Activated naive CD8-positive, alpha-beta T cell treated with anti-CD3 and anti-CD28 coated beads, Interleukin-2, amount 50 U/mL, for 24 hours (primary cell): Measurements from ENCODE around the gene CAMTA1.

Source experiments
- ATAC-seq: fragments of 150-1000 bp; cut with Tn5 transposase; one replicate; pipeline ENCODE4 v1.10.0; 2021
- DNase-seq: peaks from one replicate; pipeline ENCODE4 v3.0.0; 2021
- H3K27ac Mint-ChIP-seq: one replicate; pipeline ENCODE4 v1.8.0; 2021; ENCODE audit warnings: mild to moderate bottlenecking, mixed read lengths
- H3K27me3 Mint-ChIP-seq: one replicate; pipeline ENCODE4 v1.8.0; 2021; ENCODE audit warnings: mixed read lengths
- H3K36me3 Mint-ChIP-seq: one replicate; pipeline ENCODE4 v1.8.0; 2021; ENCODE audit warnings: low read depth, mixed read lengths
- H3K4me1 Mint-ChIP-seq: one replicate; pipeline ENCODE4 v1.8.0; 2021; ENCODE audit warnings: mixed read lengths
- H3K4me3 Mint-ChIP-seq: one replicate; pipeline ENCODE4 v1.8.0; 2021; ENCODE audit warnings: mild to moderate bottlenecking, moderate library complexity, mixed read lengths
- H3K9me3 Mint-ChIP-seq: one replicate; pipeline ENCODE4 v1.8.0; 2021; ENCODE audit warnings: mixed read lengths

CAMTA1 gene

DNA sequence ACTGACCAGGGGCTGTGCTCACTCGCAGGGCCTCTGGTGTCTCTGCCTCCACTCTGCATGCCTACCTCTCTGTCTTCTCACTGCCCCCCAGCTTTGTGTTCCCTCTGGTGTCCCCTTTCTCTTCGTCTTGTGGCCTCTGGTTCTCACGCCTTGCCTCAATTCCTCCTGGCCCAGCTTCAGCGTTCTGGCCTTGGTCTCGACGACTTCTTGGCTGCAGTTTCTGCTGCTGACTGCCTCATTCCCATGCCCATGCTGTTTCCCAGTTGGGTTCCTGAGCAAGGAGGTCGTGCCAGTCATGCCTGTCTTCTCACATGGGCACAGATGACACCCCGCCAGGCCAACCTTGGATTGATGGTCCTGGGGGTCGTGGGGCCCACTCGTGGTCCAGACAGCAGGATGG is 562.8 kb downstream of the CAMTA1 start:
- ATAC-seq, result no peak
- H3K36me3 Mint-ChIP-seq, result no peaks in the 10 kb centered on the region
- no peak overlapping the region for H3K4me3 Mint-ChIP-seq
- no peaks in the 10 kb centered on the region for H3K9me3 Mint-ChIP-seq
- H3K4me1 Mint-ChIP-seq, result no peaks in the 10 kb centered on the region
- H3K27ac Mint-ChIP-seq, result no peak overlapping the region
- DNase-seq, result no peak
- H3K27me3 Mint-ChIP-seq, result no peaks in the 10 kb centered on the region

DNA sequence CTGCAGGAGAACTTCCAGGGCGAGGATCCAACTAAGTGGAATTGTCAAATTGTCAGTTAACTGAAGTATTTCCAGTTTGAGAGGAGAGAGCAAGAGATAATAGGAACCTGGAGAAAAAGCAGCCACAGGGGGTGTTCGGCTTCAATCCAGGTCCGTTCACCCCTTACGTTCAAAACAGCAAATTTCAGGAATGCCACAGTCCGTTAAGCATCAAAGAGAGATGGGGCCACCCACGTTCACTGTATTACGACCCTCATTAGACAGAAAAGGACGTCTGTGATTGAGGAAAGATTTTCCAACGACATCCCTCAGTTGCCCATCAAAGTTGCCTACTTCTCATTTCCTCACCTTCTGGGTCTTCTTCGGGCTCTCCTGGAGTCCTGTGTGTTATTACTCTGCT is 563.3 kb downstream of the CAMTA1 start:
- Mint-ChIP-seq H3K27me3 (no peaks in the 10 kb centered on the region), H3K9me3 (no peaks in the 10 kb centered on the region), H3K27ac (no peak overlapping the region), H3K4me3 (no peak overlapping the region), H3K36me3 (no peaks in the 10 kb centered on the region), H3K4me1 (no peaks in the 10 kb centered on the region)
- no peak for ATAC-seq
- DNase-seq, result no peak

DNA sequence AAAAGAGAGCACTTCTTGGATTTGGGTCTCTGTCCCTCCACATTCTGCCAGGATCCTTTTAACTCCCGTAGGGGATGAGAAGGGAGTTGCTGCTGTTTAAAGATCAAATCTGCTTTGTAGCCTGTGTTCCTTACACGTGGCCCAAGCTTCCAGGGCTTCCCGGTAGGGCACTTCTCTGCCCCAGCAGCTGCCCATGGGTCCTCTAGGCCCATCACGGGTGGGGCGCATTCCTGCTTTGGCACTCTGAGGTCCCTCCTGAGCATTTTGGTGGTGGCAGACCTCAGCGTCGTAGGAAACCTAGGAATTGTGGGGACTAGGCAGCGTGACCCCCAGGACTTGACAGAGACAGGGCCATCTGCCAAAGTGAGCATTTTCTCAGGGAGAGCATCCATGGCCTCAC is 565.5 kb downstream of the CAMTA1 start:
- no peaks in the 10 kb centered on the region for H3K9me3 Mint-ChIP-seq
- H3K27me3 Mint-ChIP-seq, result peaks cover 3% of the 10 kb centered on the region
- ATAC-seq, result no peak
- DNase-seq, result no peak
- H3K4me3 Mint-ChIP-seq, result no peak overlapping the region
- no peaks in the 10 kb centered on the region for H3K4me1 Mint-ChIP-seq
- H3K36me3 Mint-ChIP-seq, result no peaks in the 10 kb centered on the region
- H3K27ac Mint-ChIP-seq, result no peak overlapping the region

DNA sequence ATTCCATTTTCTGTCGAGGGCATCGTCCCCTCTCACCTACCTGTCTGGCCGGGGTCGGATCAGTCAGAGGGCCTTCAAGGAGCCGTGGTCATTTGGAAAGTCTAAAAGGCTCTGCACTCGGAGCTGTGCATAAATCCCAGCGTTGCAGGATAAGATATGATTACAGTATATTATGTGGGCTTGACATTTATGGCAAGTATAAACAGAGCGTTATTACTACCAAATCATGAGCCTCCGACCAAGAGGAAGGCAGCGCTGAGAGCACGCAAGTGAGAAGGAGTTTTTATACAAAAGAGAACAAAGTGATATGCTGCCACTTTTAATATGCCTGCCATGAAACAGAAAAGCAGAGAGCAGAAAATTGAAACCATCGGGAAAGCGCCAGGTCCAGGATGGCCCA is 566.4 kb downstream of the CAMTA1 start:
- H3K27ac Mint-ChIP-seq, result no peak overlapping the region
- H3K9me3 Mint-ChIP-seq, result no peaks in the 10 kb centered on the region
- DNase-seq (no peak), ATAC-seq (no peak)
- H3K4me1 Mint-ChIP-seq, result no peaks in the 10 kb centered on the region
- H3K4me3 Mint-ChIP-seq, result no peak overlapping the region
- H3K27me3 Mint-ChIP-seq, result peaks cover 3% of the 10 kb centered on the region
- H3K36me3 Mint-ChIP-seq, result no peaks in the 10 kb centered on the region

DNA sequence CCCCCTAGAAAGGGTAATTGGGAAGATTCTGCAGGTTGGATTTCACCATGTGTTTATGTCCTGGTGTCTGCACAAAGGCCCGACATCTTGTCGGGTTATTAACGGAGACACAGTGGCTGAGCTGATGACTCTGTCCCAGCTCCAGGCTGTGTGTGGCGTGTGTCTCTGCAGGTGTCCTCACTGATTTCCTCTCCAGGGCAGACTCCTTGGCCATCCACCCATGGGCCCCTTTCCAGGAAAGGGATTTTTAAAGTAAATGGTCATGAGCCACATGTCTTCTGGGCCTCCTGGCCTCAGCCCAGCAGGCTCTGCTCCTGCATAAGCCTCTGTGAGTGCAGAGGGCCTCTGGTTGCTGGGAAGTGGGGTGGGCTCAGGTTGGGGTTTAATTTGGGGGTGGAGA is 567.1 kb downstream of the CAMTA1 start:
- peaks cover 3% of the 10 kb centered on the region for H3K27me3 Mint-ChIP-seq
- no peak overlapping the region for H3K4me3 Mint-ChIP-seq
- no peaks in the 10 kb centered on the region for H3K9me3 Mint-ChIP-seq
- H3K4me1 Mint-ChIP-seq, result no peaks in the 10 kb centered on the region
- H3K36me3 Mint-ChIP-seq, result no peaks in the 10 kb centered on the region
- DNase-seq (no peak), ATAC-seq (no peak)
- H3K27ac Mint-ChIP-seq, result no peak overlapping the region

DNA sequence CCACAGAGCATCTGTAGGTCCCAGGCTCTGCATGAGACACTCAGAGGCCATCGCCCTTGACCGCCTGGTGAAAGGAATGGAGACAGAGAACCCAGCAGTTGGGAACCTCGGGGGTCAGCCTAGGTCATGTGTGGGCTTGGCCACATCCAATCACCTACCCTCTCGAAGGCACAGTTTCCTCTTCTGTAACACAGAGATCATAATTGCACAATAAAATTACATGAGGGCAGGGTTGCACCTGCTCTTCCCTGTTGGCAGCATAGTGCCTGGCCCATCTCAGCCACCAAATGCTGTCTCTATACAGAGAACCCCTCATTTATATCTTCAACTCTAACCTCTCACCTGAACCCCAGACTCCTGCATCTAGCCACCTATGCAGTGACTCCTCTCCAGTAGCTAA is 567.7 kb downstream of the CAMTA1 start:
- H3K9me3 Mint-ChIP-seq, result no peaks in the 10 kb centered on the region
- H3K36me3 Mint-ChIP-seq, result no peaks in the 10 kb centered on the region
- no peaks in the 10 kb centered on the region for H3K4me1 Mint-ChIP-seq
- DNase-seq (no peak), ATAC-seq (no peak)
- no peak overlapping the region for H3K27ac Mint-ChIP-seq
- peaks cover 3% of the 10 kb centered on the region for H3K27me3 Mint-ChIP-seq
- no peak overlapping the region for H3K4me3 Mint-ChIP-seq

DNA sequence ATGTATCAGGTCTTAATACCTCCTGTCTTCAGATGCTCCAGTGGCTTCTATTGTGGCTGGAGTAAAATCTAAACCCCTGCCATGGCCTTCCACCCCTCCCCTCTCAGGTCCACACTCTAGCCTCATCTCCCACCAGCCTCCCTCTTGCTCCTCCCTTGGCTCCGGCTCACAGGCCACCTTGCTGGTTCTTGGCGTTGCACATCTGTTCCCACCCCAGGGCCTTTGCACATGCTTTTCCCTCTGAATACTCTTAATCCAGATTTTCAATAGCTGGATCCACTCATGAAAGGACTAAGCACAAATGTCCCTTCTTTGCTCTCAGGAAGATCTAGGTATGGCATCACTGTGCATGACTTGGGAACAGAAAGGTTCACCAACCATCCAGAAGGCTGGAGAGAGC is 570.4 kb downstream of the CAMTA1 start:
- ATAC-seq (no peak), DNase-seq (no peak)
- Mint-ChIP-seq H3K9me3 (no peaks in the 10 kb centered on the region), H3K4me1 (no peaks in the 10 kb centered on the region), H3K36me3 (no peaks in the 10 kb centered on the region), H3K4me3 (no peak overlapping the region), H3K27me3 (peaks cover 3% of the 10 kb centered on the region), H3K27ac (no peak overlapping the region)

DNA sequence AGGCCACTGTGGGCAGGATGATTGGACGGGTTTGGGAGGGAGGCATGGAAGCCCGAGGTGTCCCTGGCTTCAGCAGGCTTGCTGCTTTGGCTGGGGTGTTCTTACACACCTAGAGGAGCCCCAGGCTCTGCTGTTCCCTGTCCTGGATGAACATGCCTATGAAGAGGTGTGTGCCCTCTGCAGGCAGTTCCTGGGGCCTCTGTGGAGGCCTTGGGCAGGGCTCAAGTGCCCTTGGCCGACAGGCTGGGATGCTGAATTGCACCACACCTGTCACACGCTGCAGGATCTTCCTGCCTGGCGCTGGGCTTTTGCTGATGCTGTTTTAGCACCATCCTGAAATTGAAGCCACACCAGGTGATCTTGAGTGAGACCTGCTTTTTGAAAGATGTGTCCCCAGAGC is 570.8 kb downstream of the CAMTA1 start:
- no peak overlapping the region for H3K4me3 Mint-ChIP-seq
- no peaks in the 10 kb centered on the region for H3K9me3 Mint-ChIP-seq
- no peaks in the 10 kb centered on the region for H3K4me1 Mint-ChIP-seq
- peaks cover 3% of the 10 kb centered on the region for H3K27me3 Mint-ChIP-seq
- no peak overlapping the region for H3K27ac Mint-ChIP-seq
- no peak for ATAC-seq
- DNase-seq, result no peak
- no peaks in the 10 kb centered on the region for H3K36me3 Mint-ChIP-seq

DNA sequence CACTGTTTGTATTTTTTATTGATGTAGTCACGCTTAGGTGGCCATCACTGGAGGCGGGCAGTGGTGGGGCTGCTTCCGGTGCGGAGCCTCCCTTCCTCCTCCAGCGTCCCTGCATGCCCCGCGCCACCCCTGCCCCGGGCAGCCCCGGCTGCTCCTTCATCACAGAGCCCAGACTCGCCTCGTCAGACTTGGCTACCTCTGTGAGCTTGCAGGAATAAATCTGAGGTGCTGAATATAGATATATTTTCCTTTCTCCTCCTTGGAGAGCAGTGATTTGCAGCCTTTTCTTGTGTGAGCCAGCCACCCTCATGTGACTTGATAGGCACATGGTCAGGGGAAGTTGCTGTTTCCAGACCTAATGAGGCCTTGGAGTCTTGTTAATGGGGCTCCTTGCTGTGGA is 573.2 kb downstream of the CAMTA1 start:
- Mint-ChIP-seq H3K27ac (no peak overlapping the region), H3K4me1 (no peaks in the 10 kb centered on the region), H3K36me3 (no peaks in the 10 kb centered on the region), H3K27me3 (peaks cover 3% of the 10 kb centered on the region), H3K4me3 (no peak overlapping the region), H3K9me3 (no peaks in the 10 kb centered on the region)
- no peak for ATAC-seq
- DNase-seq, result no peak

DNA sequence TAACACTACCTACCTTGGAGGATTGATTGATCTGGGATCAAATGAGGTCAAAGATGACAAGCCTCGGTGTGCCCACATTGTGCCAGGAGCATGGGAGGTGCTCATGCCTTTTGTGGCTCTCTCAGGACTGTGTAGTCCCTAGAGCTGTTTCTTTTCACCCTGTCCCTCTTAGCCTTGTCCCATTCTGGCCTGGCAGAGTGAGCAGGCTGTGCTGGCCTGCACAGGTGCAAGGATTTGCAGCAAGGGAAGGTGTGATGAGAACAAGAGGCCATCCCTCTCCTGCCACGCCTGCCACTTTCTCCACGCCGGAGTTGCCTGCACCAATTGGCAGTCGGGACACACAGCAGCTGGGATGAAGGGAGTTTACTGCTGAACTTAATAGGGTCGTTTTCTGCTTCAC is 575.3 kb downstream of the CAMTA1 start:
- Mint-ChIP-seq H3K4me3 (no peak overlapping the region), H3K27me3 (no peaks in the 10 kb centered on the region)

DNA sequence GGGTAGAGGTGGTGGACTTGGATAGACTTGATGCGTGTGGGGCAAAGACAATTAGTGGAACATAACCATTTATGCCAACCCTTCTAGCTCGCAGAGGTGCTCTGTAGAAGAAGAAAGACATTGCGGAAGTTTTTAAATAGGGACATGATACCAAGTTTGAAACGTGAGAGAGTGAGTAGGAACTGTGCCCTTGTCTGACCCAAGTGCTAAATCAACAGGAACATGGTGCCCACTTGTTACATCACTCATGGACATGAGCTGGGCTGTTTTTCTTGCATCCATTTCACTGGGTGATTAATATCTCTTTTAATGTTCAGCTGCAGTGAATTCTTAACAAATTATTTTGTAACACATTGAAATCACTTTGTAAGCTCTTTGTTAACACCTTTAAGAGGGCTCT is 577.7 kb downstream of the CAMTA1 start:
- no peak for ATAC-seq
- no peaks in the 10 kb centered on the region for H3K9me3 Mint-ChIP-seq

More for the DNA sequence above, 575.3 kb downstream of the CAMTA1 start:
- no peaks in the 10 kb centered on the region for H3K36me3 Mint-ChIP-seq
- H3K27ac Mint-ChIP-seq, result no peak overlapping the region
- ATAC-seq (no peak), DNase-seq (no peak)
- no peaks in the 10 kb centered on the region for H3K9me3 Mint-ChIP-seq
- no peaks in the 10 kb centered on the region for H3K4me1 Mint-ChIP-seq

DNA sequence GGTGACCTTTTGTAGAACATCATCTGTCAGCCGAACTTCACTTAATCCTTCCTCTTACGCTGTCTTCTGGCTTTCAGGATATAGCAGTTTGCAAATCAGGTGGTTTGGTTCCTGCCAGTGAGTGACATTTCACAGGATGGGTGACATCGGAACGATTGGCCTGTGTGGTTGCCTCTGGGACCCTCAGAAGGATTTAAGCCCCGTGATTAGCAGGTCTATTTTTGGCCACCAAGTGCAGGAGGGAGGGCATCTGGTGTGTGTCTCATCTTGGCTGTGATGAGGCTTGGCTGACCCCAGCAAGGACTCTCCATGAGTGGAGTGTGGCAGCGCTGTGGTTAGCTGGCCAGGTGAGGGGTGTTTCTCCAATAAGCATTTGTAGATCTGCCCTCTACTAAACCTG is 578.2 kb downstream of the CAMTA1 start:
- Mint-ChIP-seq H3K36me3 (no peaks in the 10 kb centered on the region), H3K27ac (no peak overlapping the region), H3K27me3 (peaks cover 1% of the 10 kb centered on the region), H3K4me1 (no peaks in the 10 kb centered on the region), H3K4me3 (no peak overlapping the region), H3K9me3 (no peaks in the 10 kb centered on the region)
- DNase-seq, result no peak
- ATAC-seq, result no peak

More for the DNA sequence above, 577.7 kb downstream of the CAMTA1 start:
- H3K27ac Mint-ChIP-seq, result no peak overlapping the region
- H3K4me1 Mint-ChIP-seq, result no peaks in the 10 kb centered on the region
- H3K27me3 Mint-ChIP-seq, result peaks cover 1% of the 10 kb centered on the region
- no peaks in the 10 kb centered on the region for H3K36me3 Mint-ChIP-seq
- DNase-seq, result no peak
- H3K4me3 Mint-ChIP-seq, result no peak overlapping the region

DNA sequence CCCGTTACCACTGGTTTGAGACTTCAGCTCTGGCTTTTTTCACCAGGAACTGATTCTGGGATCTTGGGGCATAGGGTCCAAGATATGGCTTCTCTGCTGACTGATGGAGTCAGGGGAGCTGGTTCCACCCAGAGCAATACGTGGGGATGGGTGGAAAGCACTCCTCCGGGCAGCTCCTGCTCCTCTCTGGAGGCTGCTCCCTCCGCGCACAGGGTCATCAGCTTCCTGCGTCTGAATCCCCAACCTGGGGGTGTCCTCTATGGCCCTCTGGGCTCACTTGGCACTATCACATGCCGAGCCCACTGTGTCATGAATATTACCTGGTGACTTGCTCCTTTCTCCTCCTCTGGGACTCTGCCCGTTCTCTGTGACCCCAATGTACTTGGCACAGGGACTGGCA is 580.5 kb downstream of the CAMTA1 start:
- Mint-ChIP-seq H3K4me1 (no peaks in the 10 kb centered on the region), H3K4me3 (no peak overlapping the region), H3K9me3 (no peaks in the 10 kb centered on the region), H3K27me3 (peaks cover 1% of the 10 kb centered on the region), H3K27ac (no peak overlapping the region), H3K36me3 (no peaks in the 10 kb centered on the region)
- ATAC-seq, result no peak
- DNase-seq, result no peak

DNA sequence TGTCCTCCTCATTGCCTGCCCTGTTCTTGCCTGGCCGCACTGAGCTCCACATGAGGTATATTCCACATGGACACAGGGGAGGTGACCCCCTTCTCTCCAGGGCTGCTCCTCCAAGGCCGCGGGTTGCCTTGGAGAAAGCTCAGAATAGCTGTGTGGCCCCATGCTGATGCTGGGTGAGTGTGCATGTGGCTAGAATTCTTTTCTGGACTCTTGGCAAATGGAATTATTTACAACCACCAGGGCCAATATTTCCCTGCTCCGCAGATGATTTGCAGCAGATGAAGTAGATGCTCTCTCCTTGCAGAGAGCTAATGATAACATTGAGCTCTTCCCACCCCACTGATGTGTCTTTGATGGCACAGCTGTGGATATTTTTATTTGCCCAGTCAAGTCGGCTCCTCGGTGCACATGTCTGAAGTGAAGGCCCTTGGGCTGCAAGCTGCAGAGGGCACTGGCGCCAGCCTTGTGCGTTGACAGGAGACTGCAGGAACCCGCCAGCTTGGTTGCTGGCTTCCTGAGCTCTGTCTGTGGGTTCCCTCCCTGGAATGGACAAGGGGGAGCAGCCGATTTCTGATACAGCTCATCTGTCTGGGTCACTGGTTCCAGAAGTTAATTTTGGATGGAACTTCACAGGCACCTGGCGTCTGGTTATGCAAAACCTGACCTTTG is 581.2 kb downstream of the CAMTA1 start:
- H3K4me1 Mint-ChIP-seq, result no peaks in the 10 kb centered on the region
- H3K4me3 Mint-ChIP-seq, result no peak overlapping the region
- DNase-seq (no peak), ATAC-seq (no peak)
- peaks cover 1% of the 10 kb centered on the region for H3K27me3 Mint-ChIP-seq
- no peaks in the 10 kb centered on the region for H3K9me3 Mint-ChIP-seq
- no peak overlapping the region for H3K27ac Mint-ChIP-seq
- no peaks in the 10 kb centered on the region for H3K36me3 Mint-ChIP-seq

DNA sequence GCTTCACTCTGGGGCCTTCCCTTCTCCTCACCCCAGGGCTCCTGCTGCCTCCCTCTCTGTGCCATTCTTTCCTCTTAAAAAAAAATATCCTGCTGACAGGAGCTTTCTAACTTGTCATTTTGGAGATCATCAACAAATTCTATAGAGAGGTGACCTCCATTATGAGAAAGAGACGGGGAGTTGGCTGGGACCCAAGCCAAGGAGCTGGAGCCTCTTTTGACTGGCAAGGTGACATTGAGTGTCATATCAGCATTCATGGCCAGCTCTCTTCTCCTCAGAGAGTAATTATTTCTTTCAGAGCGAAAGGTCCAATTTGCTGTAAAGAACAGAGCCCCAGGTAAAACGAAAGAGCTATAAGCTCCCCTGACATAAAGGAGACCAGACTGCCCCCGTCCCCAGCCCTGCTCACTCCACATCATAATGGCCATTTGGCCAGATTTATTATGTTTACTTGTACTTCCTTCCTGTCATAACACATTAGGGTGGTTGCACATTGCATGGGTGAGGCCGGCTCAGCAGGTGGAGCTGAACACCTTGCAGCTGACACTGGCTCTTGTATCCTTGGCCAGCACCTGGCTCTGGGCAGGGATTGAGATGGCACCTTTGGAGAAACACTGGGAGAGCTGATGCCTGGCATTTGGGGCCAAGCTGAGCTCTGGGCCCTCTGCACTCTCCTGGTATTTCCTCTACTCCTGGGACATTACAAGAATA is 581.9 kb downstream of the CAMTA1 start:
- Mint-ChIP-seq H3K4me1 (no peaks in the 10 kb centered on the region), H3K4me3 (no peak overlapping the region), H3K9me3 (no peaks in the 10 kb centered on the region), H3K27me3 (peaks cover 1% of the 10 kb centered on the region), H3K27ac (no peak overlapping the region), H3K36me3 (no peaks in the 10 kb centered on the region)
- DNase-seq (no peak), ATAC-seq (no peak)
